Measurements from ENCODE around the gene COPS7B. TPM values are rescaled to one million over a fixed set of nuclear protein-coding genes. Genes with fewer than 3 reads are reported as not detected.

The COPS7B gene
- total RNA-seq, 1 experiment from 2014 or later: 54.6 TPM

- Mint-ChIP-seq H3K4me3 (ENCODE audit: low read depth, unreplicated experiment) (no peak overlapping the region), H3K27me3 (ENCODE audit: unreplicated experiment) (no peaks in the 10 kb centered on the region), H3K4me1 (ENCODE audit: low read depth, unreplicated experiment) (no peaks in the 10 kb centered on the region), H3K9me3 (ENCODE audit: low read depth, unreplicated experiment) (no peaks in the 10 kb centered on the region), H3K36me3 (ENCODE audit: insufficient read depth, unreplicated experiment) (peaks cover 28% of the 10 kb centered on the region), H3K27ac (ENCODE audit: unreplicated experiment) (no peak overlapping the region)
- peak; percentile 59 for TF ChIP-seq CTCF (IDR thresholded peaks at IDR 0.05; ENCODE audit: unreplicated experiment)
- peak; percentile 81 for DNase-seq
- intact Hi-C loops (cut with micrococcal nuclease; ENCODE audit: unreplicated experiment): no loop called here
- CTCF ChIA-PET: interaction anchor here (0.6 to 1.6 kb wide), 12 partner anchors 10 to 194 kb away, joined by 3 to 11 read pairs (median 3); partner anchors contain the start of genes COPS7B and PDE6D
- BruUV-seq (replicated peaks): no TSS peak
Measured at GRCh38 chr2:231795525-231796327, 9.5 kb downstream of the COPS7B start.

DNA sequence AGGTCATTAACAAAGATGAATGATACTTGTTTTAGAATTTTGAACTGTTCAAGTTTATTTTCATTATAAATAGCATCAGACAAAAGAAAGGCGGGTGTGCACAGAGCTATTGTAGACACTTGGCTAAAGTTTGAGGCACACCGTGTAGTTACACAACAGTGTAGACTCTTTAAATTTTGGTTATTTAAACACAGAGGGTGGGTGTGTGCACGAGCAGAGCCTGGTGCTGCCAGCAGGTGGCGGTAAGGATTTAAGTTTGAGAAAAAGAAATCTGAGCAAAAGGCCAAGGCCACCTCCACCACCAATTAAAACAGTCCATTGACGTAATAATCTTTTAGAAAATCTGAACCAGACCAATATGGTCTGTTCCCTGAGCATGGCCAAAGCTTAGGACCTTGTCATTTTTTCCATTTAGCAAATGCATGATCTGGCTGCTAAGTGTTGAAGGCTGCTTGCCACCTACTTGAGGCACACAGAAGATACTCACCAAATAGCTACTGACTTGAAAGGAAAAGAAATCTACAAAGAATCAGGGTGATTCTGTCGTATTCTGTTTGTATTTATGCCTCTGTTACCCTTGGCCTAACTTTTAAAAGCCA lies 14.3 kb downstream of the COPS7B start:
- CTCF ChIA-PET: no interaction called here
- Mint-ChIP-seq H3K27me3 (ENCODE audit: unreplicated experiment) (no peaks in the 10 kb centered on the region), H3K36me3 (ENCODE audit: insufficient read depth, unreplicated experiment) (peaks cover 41% of the 10 kb centered on the region), H3K4me3 (ENCODE audit: low read depth, unreplicated experiment) (no peak overlapping the region), H3K27ac (ENCODE audit: unreplicated experiment) (no peak overlapping the region), H3K9me3 (ENCODE audit: low read depth, unreplicated experiment) (no peaks in the 10 kb centered on the region), H3K4me1 (ENCODE audit: low read depth, unreplicated experiment) (no peaks in the 10 kb centered on the region)
- intact Hi-C loops (cut with micrococcal nuclease; ENCODE audit: unreplicated experiment): no loop called here
- no TSS peak for BruUV-seq (replicated peaks)
- DNase-seq: peak; percentile 58
- TF ChIP-seq CTCF (IDR thresholded peaks at IDR 0.05; ENCODE audit: unreplicated experiment): peak; percentile 60

DNA sequence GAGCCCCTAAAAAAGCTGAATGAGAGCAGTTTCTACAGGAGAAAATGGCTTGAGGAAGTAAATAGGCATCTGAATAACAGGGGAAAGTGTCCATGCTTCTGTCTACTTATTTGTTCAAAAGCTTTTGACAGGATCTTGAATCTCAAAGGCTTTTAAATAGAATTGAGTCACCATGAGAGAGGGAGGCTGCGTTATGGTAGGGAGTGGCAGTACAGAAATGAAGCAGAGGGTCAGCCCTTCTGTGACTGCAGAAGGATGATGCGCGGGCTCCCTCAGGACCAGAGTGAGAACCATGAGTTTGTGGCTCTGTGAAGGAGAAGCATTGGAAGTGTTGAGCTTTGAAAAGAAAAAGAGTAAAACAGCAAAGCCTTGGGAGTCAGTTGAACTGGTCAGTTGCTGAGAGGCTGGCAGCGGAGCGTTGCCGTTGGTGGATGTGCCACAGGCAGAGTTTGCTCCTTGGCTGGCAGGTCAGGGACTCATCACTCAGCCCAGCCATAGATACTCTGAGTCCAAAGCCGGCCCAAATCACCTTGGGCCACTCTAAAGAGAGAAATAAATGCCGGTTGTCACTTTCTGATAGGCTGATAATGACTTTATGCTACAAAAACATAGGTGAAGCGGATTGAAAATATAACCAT lies 17.4 kb downstream of the COPS7B start:
- intact Hi-C loops (cut with micrococcal nuclease; ENCODE audit: unreplicated experiment): no loop called here
- Mint-ChIP-seq H3K27me3 (ENCODE audit: unreplicated experiment) (no peaks in the 10 kb centered on the region), H3K4me3 (ENCODE audit: low read depth, unreplicated experiment) (no peak overlapping the region), H3K9me3 (ENCODE audit: low read depth, unreplicated experiment) (no peaks in the 10 kb centered on the region), H3K4me1 (ENCODE audit: low read depth, unreplicated experiment) (no peaks in the 10 kb centered on the region), H3K27ac (ENCODE audit: unreplicated experiment) (no peak overlapping the region), H3K36me3 (ENCODE audit: insufficient read depth, unreplicated experiment) (peaks cover 23% of the 10 kb centered on the region)
- CTCF ChIA-PET: no interaction called here
- no peak for TF ChIP-seq CTCF (IDR thresholded peaks at IDR 0.05; ENCODE audit: unreplicated experiment)
- no peak for DNase-seq
- no TSS peak for BruUV-seq (replicated peaks)

- H3K4me1 Mint-ChIP-seq (ENCODE audit: low read depth, unreplicated experiment): no peaks in the 10 kb centered on the region
- no TSS peak for BruUV-seq (replicated peaks)
- H3K4me3 Mint-ChIP-seq (ENCODE audit: low read depth, unreplicated experiment): no peak overlapping the region
- no peak for TF ChIP-seq CTCF (IDR thresholded peaks at IDR 0.05; ENCODE audit: unreplicated experiment)
- H3K27ac Mint-ChIP-seq (ENCODE audit: unreplicated experiment): no peak overlapping the region
- CTCF ChIA-PET: interaction anchor here (2.3 kb wide), 1 partner anchor 11 kb away, joined by 11 read pairs; no protein-coding TSS in a partner anchor
- no peaks in the 10 kb centered on the region for H3K9me3 Mint-ChIP-seq (ENCODE audit: low read depth, unreplicated experiment)
- DNase-seq: no peak
- H3K27me3 Mint-ChIP-seq (ENCODE audit: unreplicated experiment): no peaks in the 10 kb centered on the region
- intact Hi-C loops (cut with micrococcal nuclease; ENCODE audit: unreplicated experiment): no loop called here
- H3K36me3 Mint-ChIP-seq (ENCODE audit: insufficient read depth, unreplicated experiment): peaks cover 37% of the 10 kb centered on the region
Measured at GRCh38 chr2:231807020-231807419, 20.8 kb downstream of the COPS7B start.

Measured in Calu3 (cell line).